Measurements from ENCODE around the gene MED6.

Gene MED6

DNA sequence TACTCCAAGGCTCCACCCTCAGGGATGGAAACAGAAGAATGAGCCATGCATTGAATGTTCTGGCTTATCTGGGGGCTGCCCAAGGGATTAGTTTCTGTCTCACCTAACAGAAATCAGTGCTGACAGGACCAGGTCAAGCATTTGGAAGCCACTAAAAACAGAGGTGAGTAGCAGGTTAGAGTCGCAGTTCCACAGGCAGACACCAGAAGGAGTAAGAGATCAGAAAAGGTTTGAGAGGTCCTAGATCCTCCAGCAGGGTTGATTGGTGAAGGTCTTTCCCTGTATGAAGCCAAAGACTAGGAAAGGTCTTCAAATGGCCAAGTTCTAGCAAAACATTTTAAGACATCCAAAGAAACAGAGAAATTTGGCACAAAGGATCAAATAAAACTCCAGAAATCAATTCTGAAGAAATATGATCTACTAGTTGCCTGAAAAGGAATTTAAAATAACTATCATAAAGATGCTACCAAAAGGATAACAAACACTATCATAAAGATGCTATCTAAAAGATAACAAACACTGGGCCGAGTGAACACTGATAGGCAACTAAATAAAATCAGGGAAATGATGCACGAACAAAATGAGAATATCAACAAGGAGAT is 21.8 kb upstream of the MED6 start:
- ATAC-seq (peak; percentile 66), DNase-seq (peak; percentile 44)
- H3K36me3 Mint-ChIP-seq (ENCODE audit: low read depth): peaks cover 11% of the 10 kb centered on the region
- no peaks in the 10 kb centered on the region for H3K4me1 Mint-ChIP-seq
- no peak overlapping the region for H3K27ac Mint-ChIP-seq
- H3K9me3 Mint-ChIP-seq: peaks cover 9% of the 10 kb centered on the region
- H3K4me3 Mint-ChIP-seq: no peak overlapping the region
- no peaks in the 10 kb centered on the region for H3K27me3 Mint-ChIP-seq

DNA sequence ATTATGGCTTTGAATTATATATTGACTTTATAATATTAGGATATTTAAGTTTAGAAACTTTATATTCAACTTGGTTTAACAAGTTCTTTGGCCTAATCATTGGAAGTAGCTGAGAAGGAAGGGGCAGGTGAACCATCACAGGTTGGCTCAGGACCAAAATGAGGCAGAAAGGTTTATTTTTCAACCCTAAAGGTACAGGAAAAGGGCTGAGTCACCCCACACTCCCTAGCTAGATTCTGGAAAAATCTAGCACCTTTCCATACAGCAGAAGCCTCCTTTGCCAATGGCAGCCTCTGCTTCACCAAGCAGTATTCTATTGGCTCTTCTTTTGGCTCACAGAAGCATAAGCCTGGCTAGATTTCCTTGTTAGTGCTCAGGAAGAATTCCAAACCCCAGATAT is 19.3 kb upstream of the MED6 start:
- ATAC-seq (no peak), DNase-seq (no peak)
- Mint-ChIP-seq H3K9me3 (no peaks in the 10 kb centered on the region), H3K27me3 (peaks cover 3% of the 10 kb centered on the region), H3K4me1 (no peaks in the 10 kb centered on the region), H3K4me3 (no peak overlapping the region), H3K36me3 (ENCODE audit: low read depth) (peaks cover 2% of the 10 kb centered on the region), H3K27ac (no peak overlapping the region)

DNA sequence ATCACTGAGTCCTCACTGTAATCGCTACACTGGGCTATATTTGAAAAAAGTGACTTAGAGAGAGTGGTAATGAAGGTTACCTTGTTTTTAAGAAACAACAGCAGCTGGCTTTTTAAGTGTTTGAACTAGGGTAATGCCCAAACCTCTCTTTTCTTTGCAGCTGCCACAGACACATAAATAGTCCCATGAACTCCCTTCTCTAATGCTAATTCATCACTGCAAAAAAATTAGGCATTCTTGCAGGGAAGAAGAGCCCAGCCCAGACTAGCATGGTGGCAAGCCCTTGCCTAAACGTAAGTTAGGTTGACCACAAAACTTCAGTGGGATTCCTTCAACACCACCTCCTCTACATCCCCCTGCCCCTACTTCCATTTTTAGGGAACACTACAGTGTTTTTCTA is 17.9 kb upstream of the MED6 start:
- H3K9me3 Mint-ChIP-seq: no peaks in the 10 kb centered on the region
- no peak overlapping the region for H3K4me3 Mint-ChIP-seq
- no peak overlapping the region for H3K27ac Mint-ChIP-seq
- no peak for ATAC-seq
- no peaks in the 10 kb centered on the region for H3K36me3 Mint-ChIP-seq (ENCODE audit: low read depth)
- no peaks in the 10 kb centered on the region for H3K4me1 Mint-ChIP-seq
- peaks cover 3% of the 10 kb centered on the region for H3K27me3 Mint-ChIP-seq
- no peak for DNase-seq

- H3K27ac Mint-ChIP-seq: no peak overlapping the region
- DNase-seq (no peak), ATAC-seq (no peak)
- H3K27me3 Mint-ChIP-seq: peaks cover 3% of the 10 kb centered on the region
- no peaks in the 10 kb centered on the region for H3K36me3 Mint-ChIP-seq (ENCODE audit: low read depth)
- H3K9me3 Mint-ChIP-seq: no peaks in the 10 kb centered on the region
- no peak overlapping the region for H3K4me3 Mint-ChIP-seq
- no peaks in the 10 kb centered on the region for H3K4me1 Mint-ChIP-seq
Observed at GRCh38 chr14:70616646-70617045, 16.2 kb upstream of the MED6 start.

- ATAC-seq (no peak), DNase-seq (no peak)
- H3K4me1 Mint-ChIP-seq: no peaks in the 10 kb centered on the region
- H3K27me3 Mint-ChIP-seq: peaks cover 4% of the 10 kb centered on the region
- H3K27ac Mint-ChIP-seq: no peak overlapping the region
- no peaks in the 10 kb centered on the region for H3K36me3 Mint-ChIP-seq (ENCODE audit: low read depth)
- no peak overlapping the region for H3K4me3 Mint-ChIP-seq
- H3K9me3 Mint-ChIP-seq: no peaks in the 10 kb centered on the region
Observed at GRCh38 chr14:70611216-70611615, 10.8 kb upstream of the MED6 start.

GRCh38 chr14:70602254-70602653 is 1.8 kb upstream of the MED6 start:
- peaks cover 26% of the 10 kb centered on the region for H3K4me1 Mint-ChIP-seq
- H3K36me3 Mint-ChIP-seq (ENCODE audit: low read depth): no peaks in the 10 kb centered on the region
- DNase-seq (no peak), ATAC-seq (no peak)
- no peak overlapping the region for H3K4me3 Mint-ChIP-seq
- H3K27ac Mint-ChIP-seq: no peak overlapping the region
- H3K27me3 Mint-ChIP-seq: peaks cover 8% of the 10 kb centered on the region
- H3K9me3 Mint-ChIP-seq: no peaks in the 10 kb centered on the region

GRCh38 chr14:70601162-70601561 is 707 bp upstream of the MED6 start:
- Mint-ChIP-seq H3K27me3 (peaks cover 6% of the 10 kb centered on the region), H3K4me1 (peaks cover 26% of the 10 kb centered on the region), H3K27ac (peak overlapping the region; percentile 97), H3K9me3 (no peaks in the 10 kb centered on the region), H3K4me3 (peak overlapping the region; percentile 97), H3K36me3 (ENCODE audit: low read depth) (no peaks in the 10 kb centered on the region)
- no peak for DNase-seq
- no peak for ATAC-seq

- peaks cover 26% of the 10 kb centered on the region for H3K4me1 Mint-ChIP-seq
- no peaks in the 10 kb centered on the region for H3K9me3 Mint-ChIP-seq
- H3K27ac Mint-ChIP-seq: peak overlapping the region; percentile 97
- no peak for DNase-seq
- no peak for ATAC-seq
- peak overlapping the region; percentile 97 for H3K4me3 Mint-ChIP-seq
- H3K36me3 Mint-ChIP-seq (ENCODE audit: low read depth): peaks cover 9% of the 10 kb centered on the region
- peaks cover 2% of the 10 kb centered on the region for H3K27me3 Mint-ChIP-seq
Observed at GRCh38 chr14:70599345-70599744, 1.1 kb downstream of the MED6 start.

- ATAC-seq: no peak
- H3K27ac Mint-ChIP-seq: no peak overlapping the region
- no peaks in the 10 kb centered on the region for H3K9me3 Mint-ChIP-seq
Observed at GRCh38 chr14:70597731-70598130, 2.7 kb downstream of the MED6 start.

DNA sequence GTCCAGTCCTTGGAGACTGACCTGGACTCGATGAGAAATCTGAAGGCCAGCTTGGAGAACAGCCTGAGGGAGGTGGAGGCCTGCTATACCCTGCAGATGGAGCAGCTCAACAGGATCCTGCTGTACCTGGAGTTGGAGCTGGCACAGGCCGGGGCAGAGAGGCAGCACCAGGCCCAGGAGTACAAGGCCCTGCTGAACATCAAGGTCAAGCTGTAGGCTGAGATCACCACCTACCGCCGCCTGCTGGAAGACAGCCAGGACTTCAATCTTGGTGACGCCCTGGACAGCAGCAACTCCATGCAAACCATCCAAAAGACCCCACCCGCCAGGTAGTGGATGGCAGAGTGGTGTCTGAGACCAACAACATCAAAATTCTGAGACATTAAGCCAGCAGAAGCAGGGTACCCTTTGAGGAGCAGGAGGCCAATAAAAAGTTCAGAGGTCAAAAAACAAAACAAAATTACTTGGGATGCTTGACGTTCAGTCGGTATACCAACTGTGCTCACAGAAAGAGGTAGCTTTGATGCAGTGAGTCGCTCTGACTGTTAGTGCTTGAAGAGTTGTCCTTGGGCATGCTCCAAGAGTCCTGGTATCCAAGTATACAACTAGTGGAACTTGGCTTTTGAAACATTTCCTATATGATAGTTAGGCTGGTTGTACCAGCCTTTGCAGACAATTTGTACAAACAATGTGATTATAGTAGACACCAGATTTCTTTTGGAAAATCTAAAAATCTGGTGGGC is 4.8 kb downstream of the MED6 start:
- no peak for ATAC-seq
- Mint-ChIP-seq H3K4me1 (peaks cover 23% of the 10 kb centered on the region), H3K36me3 (ENCODE audit: low read depth) (peaks cover 24% of the 10 kb centered on the region), H3K27me3 (no peaks in the 10 kb centered on the region), H3K27ac (no peak overlapping the region), H3K4me3 (no peak overlapping the region), H3K9me3 (no peaks in the 10 kb centered on the region)
- no peak for DNase-seq

More at GRCh38 chr14:70597731-70598130, 2.7 kb downstream of the MED6 start:
- no peak for DNase-seq
- peaks cover 26% of the 10 kb centered on the region for H3K4me1 Mint-ChIP-seq
- no peak overlapping the region for H3K4me3 Mint-ChIP-seq
- peaks cover 2% of the 10 kb centered on the region for H3K27me3 Mint-ChIP-seq
- peaks cover 14% of the 10 kb centered on the region for H3K36me3 Mint-ChIP-seq (ENCODE audit: low read depth)

DNA sequence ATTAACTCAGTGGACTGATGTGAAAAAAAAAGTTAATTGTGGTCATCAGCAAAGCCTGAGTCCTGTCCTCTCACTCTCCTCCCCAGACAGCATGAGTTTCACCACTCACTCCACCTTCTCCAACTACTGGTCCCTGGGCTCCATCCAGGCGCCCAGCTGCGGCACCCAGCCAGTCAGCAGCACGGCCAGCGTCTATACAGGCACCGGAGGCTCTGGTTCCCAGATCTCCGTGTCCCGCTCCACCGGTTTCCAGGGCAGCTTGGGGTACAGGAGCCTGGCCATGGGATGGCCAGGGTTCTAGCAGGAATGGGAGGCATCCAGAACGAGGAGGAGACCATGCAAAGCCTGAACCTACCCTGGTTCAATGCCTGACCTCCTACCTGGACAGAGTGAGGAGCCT is 6.0 kb downstream of the MED6 start:
- Mint-ChIP-seq H3K27ac (no peak overlapping the region), H3K4me3 (no peak overlapping the region), H3K4me1 (peaks cover 15% of the 10 kb centered on the region), H3K27me3 (no peaks in the 10 kb centered on the region), H3K9me3 (no peaks in the 10 kb centered on the region), H3K36me3 (ENCODE audit: low read depth) (peaks cover 28% of the 10 kb centered on the region)
- ATAC-seq (no peak), DNase-seq (no peak)

DNA sequence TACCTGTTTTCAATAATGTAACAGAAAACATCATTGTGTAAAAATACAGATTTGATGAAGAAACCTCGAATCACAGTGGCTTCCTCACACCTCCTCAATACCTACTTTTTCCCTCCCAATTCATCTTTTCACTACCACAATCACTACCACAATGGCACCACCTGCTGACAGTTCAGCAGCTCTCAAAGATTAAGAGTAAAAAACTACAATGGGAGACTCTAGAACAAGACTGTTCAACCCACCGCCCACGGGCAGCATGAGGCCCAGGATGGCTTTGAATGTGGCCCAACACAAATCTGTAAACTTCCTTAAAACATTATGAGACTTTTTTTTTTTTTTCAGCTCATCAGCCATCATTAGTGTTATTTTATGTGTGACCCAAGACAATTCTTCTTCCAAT is 15.2 kb downstream of the MED6 start:
- Mint-ChIP-seq H3K9me3 (no peaks in the 10 kb centered on the region), H3K4me1 (peaks cover 3% of the 10 kb centered on the region), H3K27ac (peak overlapping the region; percentile 27), H3K27me3 (no peaks in the 10 kb centered on the region), H3K4me3 (no peak overlapping the region), H3K36me3 (ENCODE audit: low read depth) (peaks cover 28% of the 10 kb centered on the region)
- no peak for DNase-seq
- peak; percentile 65 for ATAC-seq

DNA sequence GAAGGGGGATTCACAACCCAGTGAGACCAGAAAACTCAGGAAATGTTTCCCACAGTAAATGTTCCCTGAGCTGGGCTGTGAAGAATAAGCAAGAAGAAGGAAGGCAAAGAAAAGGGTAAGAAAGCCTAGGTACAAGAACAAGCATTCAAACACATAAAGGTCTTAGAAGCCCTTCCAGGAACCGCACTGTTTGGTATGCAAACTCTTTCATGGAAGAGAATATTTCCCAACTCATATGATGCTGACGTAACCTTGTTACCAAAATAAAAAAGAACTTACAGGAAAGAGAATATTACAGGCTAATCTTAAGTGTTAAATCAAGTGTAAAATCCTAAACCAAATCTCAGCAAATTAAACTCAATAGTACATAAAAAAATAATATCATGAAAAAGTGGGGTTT is 23.6 kb downstream of the MED6 start:
- Mint-ChIP-seq H3K36me3 (ENCODE audit: low read depth) (peaks cover 46% of the 10 kb centered on the region), H3K4me1 (no peaks in the 10 kb centered on the region), H3K27me3 (no peaks in the 10 kb centered on the region), H3K9me3 (peaks cover 11% of the 10 kb centered on the region), H3K4me3 (no peak overlapping the region), H3K27ac (no peak overlapping the region)
- ATAC-seq: no peak
- DNase-seq: no peak

GRCh38 chr14:70573050-70573449 is 27.4 kb downstream of the MED6 start:
- H3K36me3 Mint-ChIP-seq (ENCODE audit: low read depth): peaks cover 49% of the 10 kb centered on the region
- ATAC-seq (no peak), DNase-seq (no peak)
- no peaks in the 10 kb centered on the region for H3K27me3 Mint-ChIP-seq
- peaks cover 18% of the 10 kb centered on the region for H3K9me3 Mint-ChIP-seq
- peaks cover 10% of the 10 kb centered on the region for H3K4me1 Mint-ChIP-seq
- H3K4me3 Mint-ChIP-seq: no peak overlapping the region
- H3K27ac Mint-ChIP-seq: no peak overlapping the region

DNA sequence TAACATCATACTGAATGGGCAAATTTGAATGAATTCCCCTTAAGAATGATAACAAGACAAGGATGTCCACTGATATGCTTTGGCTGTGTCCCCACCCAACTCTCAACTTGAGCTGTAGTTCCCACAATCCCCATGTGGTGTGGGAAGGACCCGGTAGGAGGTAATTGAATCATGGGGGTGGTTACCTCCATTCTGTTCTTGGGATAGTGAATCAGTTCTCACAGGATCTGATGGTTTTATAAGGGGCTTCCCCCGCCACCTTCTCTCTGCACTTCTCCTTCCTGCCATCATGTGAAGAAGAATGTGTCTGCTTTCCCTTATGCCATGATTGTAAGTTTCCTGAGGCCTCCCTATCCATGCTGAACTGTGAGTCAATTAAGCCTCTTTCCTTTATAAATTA is 29.3 kb downstream of the MED6 start:
- Mint-ChIP-seq H3K4me1 (peaks cover 10% of the 10 kb centered on the region), H3K27ac (no peak overlapping the region), H3K27me3 (no peaks in the 10 kb centered on the region), H3K36me3 (ENCODE audit: low read depth) (peaks cover 56% of the 10 kb centered on the region), H3K9me3 (peaks cover 20% of the 10 kb centered on the region), H3K4me3 (no peak overlapping the region)
- no peak for DNase-seq
- ATAC-seq: peak; percentile 28
